HG02938 (cell line): ENCODE results near the gene LDLRAD4.

Experiments used
- ATAC-seq: cut with Tn5 transposase; IDR thresholded peaks from one replicate; pipeline ENCODE4 v1.9.1; 2021; ENCODE audit warnings: mild to moderate bottlenecking, moderate library complexity; ENCODE audit not compliant: unreplicated experiment

Gene LDLRAD4

DNA sequence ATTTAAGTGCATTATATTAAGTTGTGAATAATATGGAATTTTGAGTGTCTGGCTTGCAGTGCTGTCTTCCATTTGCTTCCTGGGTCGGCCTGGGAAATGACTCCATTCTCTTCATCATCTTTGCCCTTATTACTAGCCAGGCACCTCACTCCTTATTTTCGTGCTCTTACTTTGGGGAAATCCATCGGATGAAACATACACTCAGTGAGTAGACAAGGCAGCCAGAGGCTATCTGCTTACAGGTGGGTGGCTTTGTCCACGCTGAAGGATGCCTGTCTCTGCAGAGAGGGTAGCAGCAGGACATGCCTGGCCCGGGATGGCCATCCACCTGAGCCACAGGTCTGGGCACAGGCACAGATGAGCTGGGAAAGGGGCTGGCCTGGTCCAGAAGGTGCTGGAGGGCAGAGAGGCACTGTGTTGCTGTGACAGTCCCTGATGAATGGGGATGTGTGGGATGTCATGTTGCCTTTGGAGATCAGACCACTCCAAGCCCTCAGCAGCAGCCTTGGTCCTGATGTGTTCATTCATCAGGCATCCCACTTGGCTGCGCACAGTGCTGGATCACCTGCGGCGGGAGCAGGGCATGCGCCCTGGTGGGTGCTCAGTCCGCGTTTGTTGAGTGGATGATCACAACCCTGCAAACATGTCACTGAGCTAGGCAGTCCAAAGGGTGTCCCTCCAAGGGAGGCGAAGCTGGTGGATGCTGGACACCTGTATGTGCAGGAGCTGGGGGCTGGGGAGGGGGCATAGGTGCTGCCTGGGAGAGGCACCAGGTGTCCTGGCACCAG, 236.0 kb downstream of the LDLRAD4 start:
- no peak for ATAC-seq

- ATAC-seq: no peak
These were observed 236.9 kb downstream of the LDLRAD4 start for GRCh38 chr18:13455471-13455870.

DNA sequence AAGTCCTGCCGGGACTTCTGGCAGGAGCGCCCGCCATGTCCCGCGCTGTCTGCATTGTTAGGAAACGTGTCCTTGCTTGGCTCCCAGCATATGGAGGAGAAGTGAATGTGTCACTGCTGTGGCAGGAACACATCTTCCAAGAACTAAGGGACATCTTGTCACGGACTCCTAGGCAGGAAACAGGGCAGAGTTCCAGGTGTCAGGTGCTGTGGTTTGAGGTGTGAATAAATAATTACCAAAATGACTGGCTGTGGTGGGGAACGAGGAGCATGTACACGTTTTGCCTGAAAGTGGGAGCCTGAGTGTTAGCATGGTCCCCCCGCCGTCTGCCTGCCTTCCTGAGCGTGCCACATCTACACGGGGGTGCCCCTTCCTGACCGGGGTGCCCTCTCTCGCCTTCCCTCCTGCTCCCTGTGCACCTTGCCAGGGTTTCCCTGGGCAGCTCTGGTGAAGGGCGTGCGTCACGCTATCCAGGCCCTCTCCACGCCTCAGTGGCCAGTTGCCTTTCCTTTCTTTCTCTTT, 237.5 kb downstream of the LDLRAD4 start:
- peak; percentile 70 for ATAC-seq

- ATAC-seq: no peak
These were observed 238.2 kb downstream of the LDLRAD4 start for GRCh38 chr18:13456736-13457271.

DNA sequence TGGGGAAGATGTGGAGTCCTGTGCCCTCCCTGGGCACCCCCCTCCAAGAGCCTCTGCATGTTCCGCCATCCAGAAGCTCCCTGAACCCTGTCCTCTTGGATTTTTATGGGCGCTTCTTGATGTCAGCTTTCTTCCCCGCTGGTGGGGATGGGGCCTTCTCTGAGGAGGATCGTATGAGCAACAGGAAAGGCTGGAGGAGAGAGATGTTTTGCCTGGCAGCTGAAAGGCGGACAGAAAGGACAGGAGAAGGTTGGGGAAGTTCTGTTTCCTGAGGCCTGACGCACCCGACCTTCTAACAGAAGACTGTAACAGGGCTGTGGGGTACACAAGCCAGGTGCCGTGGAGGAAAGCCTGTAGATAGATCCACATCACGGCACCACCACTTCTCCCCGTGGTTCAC, 238.8 kb downstream of the LDLRAD4 start:
- no peak for ATAC-seq

GRCh38 chr18:13460946-13461345, 242.4 kb downstream of the LDLRAD4 start:
- ATAC-seq: no peak

DNA sequence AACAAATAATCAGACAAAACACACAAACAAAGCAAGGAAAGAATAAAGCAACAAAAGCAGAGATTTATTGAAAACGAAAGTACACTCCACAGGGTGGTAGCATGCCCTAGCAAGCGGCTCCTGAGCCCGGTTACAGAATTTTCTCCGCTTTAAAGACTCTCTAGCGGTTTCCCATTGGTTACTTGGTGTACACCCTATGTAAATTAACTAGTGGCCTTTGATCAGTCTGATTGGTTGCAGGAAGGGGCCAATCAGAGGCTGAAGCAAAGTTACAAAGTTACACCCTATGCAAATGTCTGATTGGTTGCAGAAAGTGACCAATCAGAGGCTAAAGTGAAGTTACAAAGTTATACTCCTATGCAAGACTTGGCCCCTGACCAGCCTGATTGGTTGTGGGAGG, 242.9 kb downstream of the LDLRAD4 start:
- no peak for ATAC-seq

DNA sequence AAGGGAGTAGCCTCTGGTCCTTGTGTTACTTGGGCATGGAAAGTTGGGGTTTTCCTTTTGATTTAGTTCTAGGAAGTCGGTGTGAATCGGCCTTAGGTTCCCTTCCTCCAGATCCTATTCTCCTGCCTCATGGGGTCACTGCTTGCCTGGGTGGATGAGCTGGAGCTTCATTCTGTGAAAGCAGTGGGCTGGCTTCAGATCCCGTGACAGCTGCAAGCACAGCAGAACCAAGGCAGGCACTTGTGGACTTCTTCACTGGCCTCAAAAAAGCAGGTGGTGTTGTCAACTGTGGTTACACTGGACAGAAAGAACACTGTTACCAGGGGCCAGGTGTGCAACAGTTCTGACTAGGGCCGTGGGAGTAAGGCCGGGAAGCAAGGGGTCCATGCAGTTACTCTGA, 243.4 kb downstream of the LDLRAD4 start:
- no peak for ATAC-seq

- no peak for ATAC-seq
These were observed 244.1 kb downstream of the LDLRAD4 start for GRCh38 chr18:13462686-13463085.

GRCh38 chr18:13463526-13464210, 245.1 kb downstream of the LDLRAD4 start:
- ATAC-seq: no peak

- peak; percentile 84 for ATAC-seq
These were observed 246.0 kb downstream of the LDLRAD4 start for GRCh38 chr18:13464432-13465123.

DNA sequence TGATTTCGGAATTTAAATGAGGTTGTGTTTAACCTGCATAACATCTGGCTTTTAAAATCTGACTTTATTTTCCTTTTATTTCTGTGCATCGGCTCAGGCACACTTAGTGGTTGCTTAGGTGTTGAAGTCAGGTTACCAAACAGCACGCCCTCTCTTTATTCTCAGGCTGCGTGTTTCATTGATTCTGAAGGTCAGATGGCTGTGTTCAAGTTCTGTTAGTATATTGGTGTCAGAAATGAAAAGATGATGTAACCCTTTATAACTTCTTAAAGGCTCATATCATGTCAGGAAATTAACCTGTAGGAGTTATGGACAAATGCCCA, 246.5 kb downstream of the LDLRAD4 start:
- peak; percentile 40 for ATAC-seq

DNA sequence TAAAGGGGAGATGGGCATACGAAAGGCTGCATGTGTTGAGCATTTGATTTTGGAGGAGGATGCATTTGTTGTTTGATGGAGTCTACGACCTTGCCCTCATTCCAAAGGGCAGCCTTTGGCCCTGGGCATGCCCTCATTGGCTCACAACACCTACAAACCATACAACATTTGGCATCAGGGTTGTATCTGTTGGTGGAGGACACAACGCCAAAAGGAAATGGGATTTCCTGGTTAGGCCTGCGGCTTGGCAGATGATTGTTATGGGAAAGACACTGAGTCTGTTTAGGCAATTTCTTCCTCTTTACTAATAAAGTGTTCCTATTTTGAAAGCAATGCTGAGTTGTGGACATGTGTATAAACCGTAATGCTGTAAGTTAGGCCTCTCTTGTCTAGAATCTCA, 246.9 kb downstream of the LDLRAD4 start:
- ATAC-seq: no peak

- ATAC-seq: no peak
These were observed 252.1 kb downstream of the LDLRAD4 start for GRCh38 chr18:13470516-13471197.

- ATAC-seq: no peak
These were observed 252.8 kb downstream of the LDLRAD4 start for GRCh38 chr18:13471198-13471845.

DNA sequence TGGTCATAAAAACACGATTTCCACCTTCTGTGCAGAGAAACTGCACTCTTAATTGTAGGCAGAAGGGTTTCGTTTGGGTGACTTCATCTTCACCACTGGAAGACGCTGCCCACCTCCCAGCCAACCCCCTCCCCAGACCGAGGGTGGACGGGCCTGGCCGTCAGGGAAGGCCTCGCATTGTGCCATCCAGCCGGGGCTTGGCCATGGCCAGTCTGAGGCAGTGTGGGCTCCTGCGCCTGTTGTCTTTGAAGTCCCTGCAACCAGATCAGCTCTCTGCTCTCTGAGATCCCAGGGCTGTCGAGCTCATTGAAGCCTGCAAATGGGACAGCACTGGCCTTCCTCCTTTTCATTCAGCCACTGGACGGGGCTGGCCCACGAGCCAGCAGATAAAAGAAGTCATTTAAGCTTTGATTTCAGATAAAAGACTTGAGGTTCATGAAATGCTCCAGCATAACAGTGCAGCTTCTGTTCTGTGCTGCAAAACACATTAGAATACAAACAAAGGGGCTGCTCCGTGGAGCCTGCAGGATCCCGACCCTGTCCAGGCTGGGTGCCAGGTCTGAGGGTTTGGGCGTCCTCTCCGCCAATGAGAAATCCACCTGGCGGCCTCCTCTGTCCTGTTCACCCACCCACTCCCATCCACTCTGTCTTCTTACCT, 253.5 kb downstream of the LDLRAD4 start:
- no peak for ATAC-seq

GRCh38 chr18:13473751-13474150, 255.2 kb downstream of the LDLRAD4 start:
- ATAC-seq: no peak

GRCh38 chr18:13474336-13474735, 255.8 kb downstream of the LDLRAD4 start:
- ATAC-seq: no peak

- ATAC-seq: no peak
These were observed 256.5 kb downstream of the LDLRAD4 start for GRCh38 chr18:13474907-13475545.
